Activated effector memory CD4-positive, alpha-beta T cell treated with Interleukin-2 at 50 U/mL for 16 hours (primary cell): ENCODE results near the gene SLC35F3.
"Not testable (repeated sequence)": the region's sequence is repeated elsewhere in the genome, so short reads cannot be mapped to it uniquely, and the experiment has no call there.

Experiments used
- DNase-seq: peaks from one replicate; pipeline ENCODE4 v3.0.0-alpha.2; 2020

The SLC35F3 gene

GRCh38 chr1:234152344-234152743 lies 247.9 kb downstream of the SLC35F3 start:
- DNase-seq: not testable (repeated sequence)

- DNase-seq: no peak
Observed at GRCh38 chr1:234154320-234155251, 250.1 kb downstream of the SLC35F3 start.

GRCh38 chr1:234162661-234163060 lies 258.2 kb downstream of the SLC35F3 start:
- no peak for DNase-seq

GRCh38 chr1:234163267-234163919 lies 258.9 kb downstream of the SLC35F3 start:
- no peak for DNase-seq

- DNase-seq: no peak
Observed at GRCh38 chr1:234164098-234164709, 259.7 kb downstream of the SLC35F3 start.

- DNase-seq: no peak
Observed at GRCh38 chr1:234168061-234168724, 263.7 kb downstream of the SLC35F3 start.

GRCh38 chr1:234169161-234169849 lies 264.8 kb downstream of the SLC35F3 start:
- DNase-seq: no peak

- no peak for DNase-seq
Observed at GRCh38 chr1:234170067-234170466, 265.6 kb downstream of the SLC35F3 start.

- DNase-seq: no peak
Observed at GRCh38 chr1:234170622-234171021, 266.1 kb downstream of the SLC35F3 start.

GRCh38 chr1:234173968-234174367 lies 269.5 kb downstream of the SLC35F3 start:
- DNase-seq: no peak

- DNase-seq: no peak
Observed at GRCh38 chr1:234175363-234175762, 270.9 kb downstream of the SLC35F3 start.

GRCh38 chr1:234176000-234176399 lies 271.5 kb downstream of the SLC35F3 start:
- DNase-seq: no peak

- DNase-seq: not testable (repeated sequence)
Observed at GRCh38 chr1:234176847-234177246, 272.4 kb downstream of the SLC35F3 start.

GRCh38 chr1:234185438-234185837 lies 281.0 kb downstream of the SLC35F3 start:
- no peak for DNase-seq

GRCh38 chr1:234186037-234186688 lies 281.7 kb downstream of the SLC35F3 start:
- no peak for DNase-seq

GRCh38 chr1:234188454-234188792 lies 283.9 kb downstream of the SLC35F3 start:
- DNase-seq: no peak

- DNase-seq: no peak
Observed at GRCh38 chr1:234197839-234198238, 293.4 kb downstream of the SLC35F3 start.

- DNase-seq: no peak
Observed at GRCh38 chr1:234199476-234200127, 295.1 kb downstream of the SLC35F3 start.

GRCh38 chr1:234200566-234200965 lies 296.1 kb downstream of the SLC35F3 start:
- no peak for DNase-seq

GRCh38 chr1:234201600-234201999 lies 297.1 kb downstream of the SLC35F3 start:
- DNase-seq: no peak

GRCh38 chr1:234205966-234206365 lies 301.5 kb downstream of the SLC35F3 start:
- DNase-seq: no peak
